GM10847 (cell line): Measurements from ENCODE around the gene PAGE2B.

Experiments
- POLR2A ChIP-seq: IDR thresholded peaks from 2 replicates; pipeline ENCODE4 v1.6.1; 2011; ENCODE audit not compliant: insufficient read length; ENCODE audit errors: extremely low read depth

PAGE2B gene

DNA sequence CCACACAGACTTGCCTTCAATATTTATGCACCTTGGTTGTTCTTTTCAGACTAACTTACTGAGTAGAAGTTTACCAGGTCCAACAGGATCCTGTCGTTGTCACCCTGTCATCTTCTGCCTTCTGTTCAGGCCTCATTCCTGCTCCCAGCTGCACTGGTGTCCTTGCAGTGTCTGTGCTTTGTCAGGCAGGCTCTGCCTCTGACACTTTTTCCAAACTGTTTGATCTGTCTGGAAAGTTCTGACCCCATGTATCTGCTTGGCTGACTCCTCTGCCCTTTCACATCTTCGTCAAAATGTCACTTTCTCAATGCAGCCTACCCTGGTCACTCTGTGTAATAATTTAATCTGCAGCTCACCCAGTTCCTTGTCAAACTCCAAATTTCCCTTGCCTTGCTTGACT lies 23.9 kb downstream of the PAGE2B start:
- TF ChIP-seq POLR2A: no peak

DNA sequence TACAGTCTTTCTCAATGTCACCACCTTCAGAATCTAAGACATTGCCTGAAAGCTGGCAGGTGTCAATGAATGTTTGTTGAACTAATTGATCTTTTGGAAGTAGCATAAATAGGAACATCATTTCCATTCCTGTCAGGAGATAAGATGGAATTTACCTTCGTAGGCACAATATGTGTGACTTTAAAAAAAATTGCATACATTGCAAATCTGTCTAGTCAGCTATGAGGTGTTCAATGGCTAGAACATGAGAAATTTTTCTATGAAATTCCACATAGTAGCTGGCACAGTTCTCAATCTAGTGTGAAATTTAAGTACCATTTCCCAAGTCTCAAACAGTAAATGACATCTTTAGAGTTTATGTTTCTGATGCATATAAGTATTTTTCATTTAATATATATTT lies 24.3 kb downstream of the PAGE2B start:
- TF ChIP-seq POLR2A: no peak

DNA sequence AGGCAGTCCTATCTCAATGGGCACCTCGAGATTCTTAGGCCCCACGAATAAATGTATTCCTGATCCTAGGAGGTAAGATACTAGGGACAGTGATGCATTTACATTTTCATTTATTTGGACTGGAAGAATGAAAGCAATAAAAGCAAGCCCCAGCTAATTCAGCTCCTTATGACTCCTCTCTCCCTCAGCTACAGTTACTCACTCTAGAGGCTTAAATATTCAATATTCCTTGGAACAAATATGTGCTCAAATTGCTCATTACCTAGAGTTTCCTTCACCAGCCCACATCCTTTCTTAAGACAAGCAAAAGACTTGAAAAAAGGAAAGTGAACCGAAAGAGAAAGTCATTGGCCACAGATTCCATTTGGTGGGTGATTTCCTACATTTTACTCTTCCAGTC lies 27.9 kb downstream of the PAGE2B start:
- no peak for TF ChIP-seq POLR2A

DNA sequence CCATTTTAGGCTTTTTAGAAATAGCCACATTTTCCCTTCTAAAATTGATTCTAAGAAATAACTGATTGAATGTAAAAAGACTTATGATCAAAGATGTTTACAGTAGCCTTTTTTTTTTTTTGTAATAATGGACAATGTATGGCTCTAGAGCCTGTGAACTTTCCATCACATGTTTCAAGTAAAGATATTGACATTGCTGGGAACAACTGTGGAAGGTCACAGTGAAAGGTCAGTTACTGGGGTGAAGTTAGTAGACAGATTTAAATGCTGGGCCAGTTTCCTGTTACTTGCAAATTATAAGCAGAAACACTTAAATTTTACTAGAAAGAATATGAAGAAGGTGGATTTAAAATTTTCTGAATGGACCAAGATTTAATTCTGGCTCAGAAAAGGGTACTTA lies 32.4 kb downstream of the PAGE2B start:
- TF ChIP-seq POLR2A: no peak

DNA sequence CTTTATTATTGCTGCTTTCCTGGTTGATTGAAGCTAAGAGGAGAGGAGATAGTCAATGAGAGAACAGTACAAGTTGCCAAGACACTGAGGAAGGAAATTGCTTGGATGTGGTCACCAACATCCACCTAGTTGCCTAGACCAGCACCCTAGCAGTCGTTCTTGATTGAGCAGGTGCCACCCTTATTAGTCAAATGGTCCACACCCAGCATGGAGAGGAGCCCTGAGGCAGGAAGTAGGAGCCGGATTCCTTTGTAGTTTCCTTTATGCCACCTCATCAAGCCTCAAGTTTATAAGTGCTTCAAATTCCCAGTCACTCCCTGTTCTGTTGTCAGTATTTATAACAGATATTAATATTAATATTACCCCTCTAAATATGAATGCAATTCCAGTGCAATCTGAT lies 33.1 kb downstream of the PAGE2B start:
- no peak for TF ChIP-seq POLR2A

DNA sequence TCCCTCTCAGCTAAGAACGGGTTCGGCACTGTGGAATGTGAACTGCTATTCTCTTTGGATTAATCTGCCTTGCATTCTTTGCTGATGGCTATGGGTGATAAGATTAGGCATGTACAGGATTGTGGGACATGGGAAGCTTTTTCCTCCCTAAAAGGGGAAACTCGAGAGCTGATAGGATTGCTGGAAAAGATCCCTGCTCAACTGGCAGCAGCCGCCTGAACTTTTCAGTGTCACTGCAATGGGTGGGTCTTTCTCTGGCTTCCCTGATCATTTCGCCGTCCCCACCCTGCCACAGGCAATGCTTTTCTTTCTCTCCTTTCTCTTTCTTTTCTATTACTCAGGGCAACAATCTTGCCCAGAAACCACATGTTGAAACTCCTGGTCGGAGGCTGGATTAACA lies 34.5 kb downstream of the PAGE2B start:
- no peak for TF ChIP-seq POLR2A

DNA sequence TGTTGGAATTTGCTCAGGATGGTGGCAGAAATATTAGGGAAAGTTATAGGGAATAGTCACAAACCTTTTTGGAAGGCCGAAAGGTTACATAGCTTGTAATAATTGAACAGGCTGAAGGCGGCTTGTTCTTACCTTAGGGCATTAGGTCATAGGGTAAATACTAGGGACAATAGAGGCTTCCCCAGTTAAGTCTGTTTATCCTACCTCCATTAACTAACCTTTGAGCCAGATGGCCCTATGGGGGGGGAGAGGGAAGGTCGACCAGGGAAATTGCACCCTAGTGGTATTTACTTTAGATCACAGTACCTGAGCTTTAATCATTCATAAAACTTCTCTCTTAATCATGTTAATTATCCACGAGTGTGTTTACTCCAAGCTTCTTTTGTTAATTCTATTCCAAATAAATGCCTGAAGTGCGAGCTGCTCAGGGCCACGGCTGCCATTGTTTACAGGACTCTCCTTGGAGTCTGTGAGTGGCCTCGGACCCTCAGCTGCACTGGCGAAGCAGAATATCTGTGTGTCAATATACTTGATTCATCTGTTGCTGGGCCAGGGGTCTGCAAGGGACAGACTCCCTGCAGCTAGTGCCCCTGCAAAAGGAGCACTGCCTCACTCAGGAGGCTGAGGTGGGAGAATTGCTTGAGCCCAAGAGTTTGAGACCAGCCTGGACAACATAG lies 36.9 kb downstream of the PAGE2B start:
- TF ChIP-seq POLR2A: no peak

DNA sequence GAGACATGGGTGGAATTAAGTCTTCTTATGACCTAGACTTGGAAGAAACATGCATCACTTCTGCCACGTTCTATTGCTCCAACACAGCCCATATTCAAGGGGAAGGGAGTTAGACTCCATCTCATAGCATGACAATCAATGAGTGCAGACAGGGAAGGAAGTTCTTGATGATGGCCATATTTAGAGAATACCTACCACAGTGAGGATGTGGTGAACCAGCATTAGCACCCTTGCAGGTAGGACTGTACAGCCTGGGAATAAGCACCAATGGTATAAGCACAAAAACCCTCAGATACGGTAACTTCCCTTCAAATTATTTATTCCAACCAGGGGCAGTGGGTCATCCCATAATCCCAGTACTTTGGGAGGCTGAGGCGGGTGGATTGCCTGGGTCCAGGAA lies 43.7 kb downstream of the PAGE2B start:
- no peak for TF ChIP-seq POLR2A

DNA sequence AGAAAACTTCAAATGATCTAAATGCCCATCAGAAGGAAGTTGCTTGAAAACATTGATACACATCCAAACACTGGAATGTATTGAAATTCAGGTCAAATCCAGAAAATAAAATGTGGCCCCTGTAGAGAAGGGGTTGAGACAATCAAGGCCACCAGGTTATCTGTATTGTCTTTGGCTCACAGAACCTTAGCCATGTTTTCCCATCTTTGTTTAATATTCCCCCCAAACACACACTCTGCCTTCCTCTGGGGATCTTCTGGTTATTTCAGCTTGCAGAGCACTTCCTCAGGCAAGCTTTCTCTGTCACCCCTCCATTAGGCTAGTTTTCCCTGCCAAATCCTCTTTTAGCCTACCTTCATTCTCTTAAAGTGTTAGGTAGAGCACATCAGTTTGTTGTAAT lies 44.4 kb downstream of the PAGE2B start:
- no peak for TF ChIP-seq POLR2A

DNA sequence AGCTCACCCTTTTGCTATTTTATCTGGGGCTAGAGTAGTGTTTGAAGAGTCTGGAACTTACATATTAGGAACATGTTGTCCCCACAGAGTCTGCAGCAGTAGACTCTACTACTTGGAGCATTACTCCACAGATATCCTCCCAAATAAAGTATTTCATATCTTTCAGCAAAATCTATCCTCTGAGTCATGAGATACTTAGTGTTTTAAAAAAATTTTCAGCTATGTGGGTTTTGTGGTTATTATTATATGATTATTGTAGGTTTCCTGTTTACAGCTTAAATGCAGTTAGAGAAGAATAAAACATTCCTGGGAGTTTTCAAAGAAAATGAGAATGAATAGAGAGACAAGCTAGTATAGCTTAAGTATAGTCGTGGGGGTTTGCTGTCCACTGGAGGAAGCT lies 44.9 kb downstream of the PAGE2B start:
- TF ChIP-seq POLR2A: no peak

DNA sequence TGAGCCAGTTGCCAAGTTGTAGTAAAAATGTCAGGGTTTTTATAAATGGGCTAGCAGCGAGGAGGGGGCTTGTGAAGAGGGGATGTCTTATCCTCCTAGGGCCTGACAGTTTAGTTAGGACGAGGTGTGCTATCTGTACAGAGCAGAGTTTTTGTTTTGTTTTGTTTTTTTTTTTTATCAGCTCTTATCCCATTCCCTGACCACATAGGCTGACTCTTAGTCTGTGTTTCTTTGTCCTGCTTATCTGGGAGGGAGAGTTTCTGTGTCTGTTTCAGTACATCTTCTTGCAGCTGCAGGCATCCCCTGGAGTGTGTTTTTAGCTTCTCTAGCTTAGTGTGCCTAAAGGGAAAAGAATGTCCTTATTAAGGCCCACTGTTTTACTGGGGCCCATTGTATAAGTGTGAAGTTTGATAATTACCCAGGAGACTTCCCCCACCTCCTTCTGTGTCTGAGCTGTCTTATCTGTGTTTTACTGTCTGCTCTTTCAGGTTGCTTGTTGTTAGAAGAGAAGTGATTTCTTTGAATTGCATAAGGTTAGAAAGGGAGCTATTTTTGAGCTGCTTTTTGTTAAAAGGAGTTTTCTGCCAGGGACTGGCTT lies 46.0 kb downstream of the PAGE2B start:
- TF ChIP-seq POLR2A: no peak

DNA sequence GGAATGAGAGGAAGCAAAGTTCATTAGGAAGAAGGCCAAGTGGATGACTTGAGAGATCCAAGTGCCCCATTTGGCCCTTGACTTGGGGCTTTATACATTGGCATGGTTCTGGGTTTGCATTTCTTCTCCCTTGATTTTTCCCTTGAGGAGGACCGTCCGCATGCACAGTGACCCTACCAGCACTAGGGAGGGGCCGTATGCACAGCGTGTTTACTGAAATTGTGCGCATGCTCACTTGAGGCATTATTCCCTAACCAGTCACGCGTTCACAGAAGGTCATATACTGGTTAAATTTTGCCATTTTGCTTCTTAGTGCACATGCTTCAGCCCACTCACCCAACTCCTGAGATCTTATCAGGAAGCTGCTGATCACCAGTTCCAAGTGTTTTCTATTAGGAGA lies 49.1 kb downstream of the PAGE2B start:
- no peak for TF ChIP-seq POLR2A

DNA sequence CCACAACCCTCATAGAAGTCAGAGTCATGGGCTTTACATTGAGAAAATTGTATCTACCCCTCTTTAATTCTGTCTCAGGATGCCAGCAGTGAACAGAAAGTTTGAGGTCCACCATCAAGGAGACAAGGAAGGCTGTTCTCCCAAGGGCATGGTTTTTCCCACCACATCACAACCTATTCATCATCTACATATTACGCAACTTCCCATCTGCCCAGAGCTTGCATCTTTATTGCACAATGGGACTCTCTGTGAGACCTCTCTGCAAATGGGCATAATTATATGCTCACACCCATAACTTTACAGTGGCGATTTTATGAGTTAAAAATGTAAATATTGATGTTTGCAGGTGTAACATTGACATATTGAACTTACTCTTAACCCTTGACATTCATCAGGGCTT lies 52.9 kb downstream of the PAGE2B start:
- TF ChIP-seq POLR2A: no peak
